Measurements from ENCODE around the gene SKI.
A peak's percentile ranks its signal among the peaks of the same experiment; 100 is the strongest.

Gene SKI

DNA sequence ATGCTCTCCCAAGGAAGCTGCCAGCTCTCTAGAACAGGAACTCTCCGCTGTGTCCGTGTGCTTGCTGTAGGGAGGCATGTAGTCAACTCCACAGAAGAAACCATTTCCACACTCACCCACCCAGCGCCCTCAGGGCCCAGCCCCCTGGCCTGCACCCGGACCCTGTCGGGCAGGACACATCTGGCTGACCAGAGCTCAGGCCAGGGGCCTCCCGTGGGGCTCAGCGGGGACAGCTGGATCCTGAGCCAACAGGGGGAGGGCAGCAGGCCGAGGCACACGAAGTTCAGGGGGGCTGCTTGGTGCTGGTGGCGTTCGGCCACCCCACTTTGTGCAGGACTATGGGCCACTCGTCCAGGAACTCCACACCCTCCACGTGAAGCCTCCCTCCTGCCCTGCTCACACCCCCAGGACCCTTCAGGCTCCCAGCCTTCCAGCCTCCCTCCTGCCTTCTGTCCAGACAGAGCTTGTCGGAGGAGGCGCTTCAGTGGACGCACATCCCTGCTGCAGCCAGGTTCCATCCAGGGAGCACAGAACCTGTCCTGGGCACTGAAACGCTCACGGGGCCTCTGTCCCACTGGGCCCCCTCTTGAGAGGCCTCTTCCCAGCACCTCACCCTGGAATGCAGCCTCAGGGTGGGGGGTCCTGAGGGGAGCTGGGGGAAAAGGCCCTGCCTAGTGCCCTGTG lies 18.6 kb upstream of the SKI start:
- no peak for DNase-seq (ENCODE audit: low read depth in 2 of 2)

DNA sequence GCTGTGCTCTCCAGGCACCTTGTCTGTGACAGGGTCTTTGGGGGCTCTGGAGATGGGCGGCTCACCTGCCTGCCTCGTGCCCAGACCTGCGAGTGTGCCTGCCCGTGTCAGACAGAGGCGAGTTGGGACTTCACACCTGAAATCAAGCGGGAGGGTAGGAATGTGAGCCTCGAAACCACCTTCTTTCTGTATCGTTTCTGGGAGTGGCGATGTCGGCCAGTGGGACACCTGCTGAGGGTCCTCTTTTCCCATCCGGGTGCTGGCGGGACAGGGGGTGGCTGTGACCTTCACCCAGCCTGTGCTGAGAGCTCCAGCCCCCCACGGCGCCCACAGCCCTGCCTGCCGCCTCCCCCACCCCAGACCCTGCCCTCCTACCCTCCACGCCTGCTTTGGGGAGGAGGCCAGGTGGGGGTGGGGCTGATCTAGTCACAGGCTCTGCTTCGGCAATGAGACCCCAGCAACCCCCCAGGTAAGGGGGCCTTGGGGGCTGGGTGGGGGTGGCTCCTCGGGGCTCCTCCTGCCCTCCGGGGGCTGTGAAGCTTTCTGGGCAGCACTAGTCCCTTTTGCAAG lies 17.9 kb upstream of the SKI start:
- DNase-seq (ENCODE audit: low read depth in 2 of 2) = no peak

DNA sequence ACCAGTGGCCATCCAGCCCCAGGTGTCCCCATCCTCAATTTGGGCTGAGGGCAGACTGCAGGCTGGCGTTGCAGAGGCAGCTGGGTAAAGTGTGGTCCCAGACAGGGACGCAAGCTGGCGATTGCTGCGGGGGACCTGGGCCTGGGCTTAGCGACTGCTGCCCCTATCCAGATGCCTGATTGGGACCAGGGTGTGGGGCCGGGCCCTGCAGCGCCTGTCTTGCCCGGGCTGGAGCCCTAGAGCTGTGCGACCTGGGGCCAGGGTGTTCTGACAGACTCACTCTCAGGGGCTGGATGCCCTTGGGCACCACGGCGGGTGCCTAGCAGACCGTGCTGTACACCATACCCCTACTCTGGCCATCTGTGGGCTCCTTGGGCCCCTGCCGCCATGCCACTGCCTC lies 17.3 kb upstream of the SKI start:
- DNase-seq (ENCODE audit: low read depth in 2 of 2) = no peak

DNA sequence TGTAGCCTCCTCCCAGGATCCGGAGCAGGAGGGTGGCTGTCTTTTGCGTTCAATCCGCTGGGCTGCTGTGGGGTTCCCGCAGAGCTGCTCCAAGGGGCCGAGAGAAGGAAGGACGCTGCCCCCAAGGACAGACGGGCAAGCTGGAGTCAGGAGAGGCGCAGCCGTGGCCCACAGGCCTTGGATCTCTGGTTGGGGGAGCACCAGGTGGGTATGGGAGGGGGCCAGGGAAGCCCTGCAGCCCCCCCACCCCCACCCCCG lies 15.9 kb upstream of the SKI start:
- no peak for DNase-seq (ENCODE audit: low read depth in 2 of 2)

DNA sequence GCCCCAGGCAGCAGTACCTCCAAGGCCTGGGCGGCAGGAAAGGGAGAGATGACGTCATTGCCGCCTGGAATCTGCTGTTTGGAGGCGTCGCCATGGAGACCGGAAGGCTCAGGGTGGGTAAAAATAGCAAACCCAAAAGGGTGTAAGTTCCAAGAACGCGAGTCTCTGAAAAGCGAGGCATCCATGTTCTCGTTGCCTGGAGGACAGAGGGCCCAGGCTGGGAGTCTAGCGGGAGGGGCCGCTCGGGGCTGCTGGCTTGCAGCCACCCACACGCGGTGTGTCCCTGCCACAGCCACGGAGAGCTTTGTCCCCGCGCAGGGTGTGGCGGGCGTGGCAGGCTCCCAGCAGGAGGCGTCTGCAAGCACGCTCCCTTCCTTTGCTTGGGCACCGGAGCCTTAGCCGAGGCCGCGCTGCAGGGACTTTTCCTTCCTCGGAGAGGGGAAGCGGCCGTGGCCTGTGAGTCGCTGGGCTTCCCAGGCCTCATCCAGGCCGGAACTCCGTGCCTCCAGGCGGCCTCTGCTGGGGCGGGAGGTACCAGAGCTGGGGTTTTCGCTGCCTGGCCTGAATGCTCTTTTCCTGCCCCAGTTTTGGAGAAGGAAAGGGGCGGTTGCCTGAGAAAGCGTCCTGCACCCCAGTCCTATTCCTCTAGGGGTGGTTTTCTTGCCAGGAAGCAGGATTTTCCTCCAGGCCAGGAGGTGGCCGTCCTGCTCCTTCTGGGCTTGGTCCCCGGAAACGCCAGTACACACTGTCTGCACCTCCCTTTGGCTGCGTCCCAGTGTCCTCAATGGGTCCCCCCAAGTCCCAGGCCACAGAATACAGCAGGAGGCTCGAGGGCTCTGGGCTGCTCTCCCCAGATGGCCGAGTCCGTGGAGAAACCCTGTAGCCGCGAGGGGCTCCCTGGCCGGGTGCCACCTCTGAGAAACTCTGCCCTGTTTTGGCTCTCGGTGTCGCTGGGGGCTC lies 15.3 kb upstream of the SKI start:
- no peak for DNase-seq (ENCODE audit: low read depth in 2 of 2)

DNA sequence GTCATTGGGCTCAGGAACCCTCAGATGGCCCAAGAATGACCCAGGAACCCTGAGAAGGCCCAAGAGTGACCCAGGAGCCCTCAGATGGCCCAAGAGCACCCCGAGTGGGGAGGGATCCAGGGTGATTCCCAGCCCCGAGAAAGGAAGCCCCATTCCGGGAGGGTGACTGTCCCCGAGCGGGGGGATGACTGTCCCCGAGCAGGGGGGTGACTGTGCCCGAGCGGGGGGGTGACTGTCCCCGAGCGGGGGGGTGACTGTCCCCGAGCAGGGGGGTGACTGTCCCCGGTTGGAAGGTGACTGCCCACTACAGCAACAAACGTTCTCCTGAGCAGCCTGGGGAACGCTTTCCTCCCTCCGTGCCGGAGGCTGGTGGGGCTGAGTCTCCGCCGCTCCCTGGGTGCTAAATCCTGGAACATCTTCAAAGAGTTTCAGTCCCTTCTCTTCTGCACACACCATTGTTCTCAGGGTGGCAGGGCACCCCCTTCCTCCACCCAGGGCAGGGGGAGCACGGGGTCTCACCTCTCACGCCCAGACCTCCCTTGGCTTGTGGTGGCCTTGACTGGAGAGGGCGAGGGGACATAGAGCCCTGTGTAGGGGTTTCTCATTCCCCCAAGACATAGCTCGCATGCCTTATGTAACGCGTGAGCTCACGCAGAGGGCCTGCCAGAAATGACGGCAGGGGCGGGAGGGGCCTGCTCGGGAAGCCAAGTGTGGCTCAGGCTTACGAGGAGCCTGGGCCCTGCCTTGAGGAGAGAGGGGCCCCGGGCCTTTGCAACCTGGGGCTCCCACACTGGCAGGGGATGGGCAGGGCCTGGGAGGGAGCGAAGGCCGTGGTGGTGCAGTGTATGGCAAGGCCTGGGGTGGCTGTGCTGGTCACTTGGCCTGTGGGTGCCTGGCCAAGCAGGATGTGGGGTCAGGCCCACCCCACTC lies 14.3 kb upstream of the SKI start:
- no peak for DNase-seq (ENCODE audit: low read depth in 2 of 2)

DNA sequence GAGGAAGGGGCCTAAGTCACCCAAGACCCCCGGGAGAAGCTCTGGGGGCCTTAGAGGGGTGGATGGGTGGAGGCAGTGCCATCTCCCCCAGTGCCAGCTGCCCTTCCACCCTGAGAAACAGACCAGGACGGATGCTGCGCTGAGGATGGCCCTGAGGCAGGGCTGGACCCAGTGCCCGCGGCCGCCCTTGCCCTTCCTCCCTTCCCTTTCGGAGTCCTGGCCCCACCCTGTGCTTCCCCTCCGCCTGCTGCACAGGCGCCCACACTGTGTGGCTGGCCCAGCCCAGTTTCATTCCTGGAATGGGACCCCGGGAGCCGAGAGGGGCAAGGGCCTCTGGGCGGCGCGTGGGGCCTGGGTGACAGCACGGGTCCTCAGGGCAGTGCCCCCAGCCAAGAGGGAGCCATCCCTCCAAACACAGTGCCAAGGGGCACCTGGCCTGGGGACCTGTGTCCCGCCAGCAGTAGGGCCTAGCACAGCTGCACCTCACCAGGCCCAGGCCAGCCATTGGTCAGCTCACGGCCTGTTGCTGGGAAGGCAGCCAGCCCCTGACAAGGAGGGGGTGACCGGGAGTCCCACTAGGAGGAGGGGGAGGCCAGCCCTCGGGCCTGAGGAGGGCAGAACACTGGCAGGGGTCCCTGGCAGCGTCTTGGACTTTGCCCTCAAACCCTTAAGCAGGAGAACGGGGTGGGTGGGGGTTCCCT lies 13.4 kb upstream of the SKI start:
- DNase-seq (ENCODE audit: low read depth in 2 of 2) = no peak

DNA sequence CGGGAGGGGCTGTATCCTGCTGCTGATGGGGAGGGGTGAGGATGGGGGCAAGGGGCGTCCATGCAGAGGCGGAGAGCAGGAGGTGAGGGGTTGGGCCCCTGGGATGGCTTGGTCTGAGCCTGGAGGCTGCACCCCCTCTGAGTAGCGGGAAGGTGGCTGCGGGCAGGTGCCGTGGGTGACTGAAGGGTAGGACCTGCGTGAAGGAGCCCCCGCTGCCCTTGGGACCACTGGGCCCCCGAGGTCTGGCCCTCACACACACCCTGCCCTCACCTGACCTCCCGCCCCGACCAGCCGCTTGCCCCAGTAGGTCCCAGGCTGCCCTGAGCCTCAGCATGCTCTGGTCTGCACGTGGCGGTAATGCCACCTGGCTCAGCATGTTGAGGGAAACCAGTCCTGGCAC lies 12.8 kb upstream of the SKI start:
- no peak for DNase-seq (ENCODE audit: low read depth in 2 of 2)

DNA sequence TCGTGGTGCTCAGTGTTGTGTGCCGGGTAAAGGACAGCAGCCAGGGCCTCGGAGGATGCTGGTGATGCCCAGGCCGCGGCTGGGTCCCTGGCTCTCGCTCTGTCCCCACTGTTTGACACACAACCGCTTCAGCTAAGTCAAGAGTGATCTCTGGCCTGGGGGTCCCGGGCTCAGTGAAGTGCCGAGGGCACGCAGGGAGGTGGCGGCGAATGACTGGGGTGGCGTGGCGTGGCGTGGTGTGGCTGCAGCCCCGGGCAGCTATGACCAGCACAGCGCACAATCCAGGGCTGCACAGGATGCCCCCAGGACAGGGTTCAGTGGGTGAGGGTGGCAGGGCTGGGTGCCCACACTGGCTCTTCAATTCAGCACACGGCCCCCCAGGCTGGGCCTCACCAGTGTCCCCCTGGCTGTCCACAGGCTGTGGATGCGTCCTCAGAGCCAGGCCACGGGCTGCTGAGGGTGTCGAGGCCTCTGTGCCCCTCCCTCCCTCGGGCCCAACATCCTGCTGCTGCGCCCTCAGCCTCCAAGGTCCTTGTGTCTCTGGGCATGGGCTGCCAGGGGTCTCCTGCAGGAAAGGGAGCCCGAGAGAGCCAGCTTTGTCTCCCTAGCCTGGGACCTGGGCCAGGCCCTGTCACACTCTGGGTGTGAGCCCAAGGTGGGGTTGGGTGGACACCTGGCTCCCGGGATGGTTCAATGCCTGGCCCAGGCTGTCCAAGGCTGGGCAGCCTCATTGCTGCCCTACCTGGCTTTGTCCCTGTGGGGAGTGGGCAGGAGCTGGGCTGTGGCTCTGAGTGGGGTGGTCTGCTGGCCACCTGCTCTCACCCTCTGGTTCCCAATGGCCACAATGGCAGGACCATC lies 12.0 kb upstream of the SKI start:
- no peak for DNase-seq (ENCODE audit: low read depth in 2 of 2)

DNA sequence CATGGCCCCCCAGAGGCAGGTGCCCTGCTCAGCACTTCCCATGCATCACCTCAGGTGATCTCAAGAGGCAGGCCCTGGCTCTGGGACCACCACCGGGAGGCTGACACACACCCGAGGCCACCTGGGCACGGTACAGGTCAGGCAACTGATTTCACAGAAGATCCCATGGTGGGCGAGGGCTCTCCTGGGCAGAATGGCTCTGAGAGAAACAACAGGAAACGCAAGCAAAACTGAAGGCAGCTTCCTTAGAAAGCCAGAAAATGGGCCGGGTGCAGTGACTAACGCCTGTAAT lies 11.4 kb upstream of the SKI start:
- no peak for DNase-seq (ENCODE audit: low read depth in 2 of 2)

DNA sequence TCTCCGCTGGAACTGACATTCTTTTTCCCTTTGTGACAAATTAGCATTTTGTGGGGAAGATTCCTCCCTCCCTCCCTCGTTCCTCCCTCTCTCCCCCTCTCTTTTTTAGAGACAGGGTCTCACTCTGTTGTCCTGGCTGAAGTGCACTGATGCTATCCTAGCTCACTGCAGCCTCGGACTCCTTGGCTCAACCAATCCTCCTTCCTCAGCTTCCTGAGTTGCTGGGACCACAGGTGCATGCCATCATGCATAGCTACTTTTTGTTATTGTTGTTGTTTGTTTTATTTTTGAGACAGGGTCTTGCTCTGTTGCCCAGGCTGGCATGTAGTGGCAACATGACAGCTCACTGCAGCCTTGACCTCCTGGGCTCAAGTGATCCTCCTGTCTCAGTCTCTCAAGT lies 6.8 kb upstream of the SKI start:
- DNase-seq (ENCODE audit: low read depth in 2 of 2) = no peak

DNA sequence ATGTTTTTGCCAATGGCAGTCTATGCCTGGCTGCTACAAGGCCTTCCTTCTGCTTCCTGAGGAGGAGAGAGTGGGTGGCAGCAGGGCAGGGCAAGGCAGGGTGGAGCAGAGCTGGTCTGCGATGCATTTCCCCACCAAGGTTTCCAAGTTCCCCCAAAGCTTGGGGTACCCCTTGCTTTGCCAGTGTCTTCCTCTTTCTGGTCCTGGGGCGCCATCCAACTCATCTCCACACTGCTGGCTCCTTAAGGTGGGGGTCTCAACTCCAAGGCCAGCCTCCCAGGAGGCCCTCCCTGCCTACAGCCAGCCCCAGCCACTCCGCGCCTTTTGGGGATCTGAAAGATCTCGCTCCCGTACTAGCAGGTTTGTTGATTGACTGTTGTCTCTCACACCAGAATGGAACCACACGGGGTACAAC lies 3.9 kb upstream of the SKI start:
- no peak for DNase-seq (ENCODE audit: low read depth in 2 of 2)

DNA sequence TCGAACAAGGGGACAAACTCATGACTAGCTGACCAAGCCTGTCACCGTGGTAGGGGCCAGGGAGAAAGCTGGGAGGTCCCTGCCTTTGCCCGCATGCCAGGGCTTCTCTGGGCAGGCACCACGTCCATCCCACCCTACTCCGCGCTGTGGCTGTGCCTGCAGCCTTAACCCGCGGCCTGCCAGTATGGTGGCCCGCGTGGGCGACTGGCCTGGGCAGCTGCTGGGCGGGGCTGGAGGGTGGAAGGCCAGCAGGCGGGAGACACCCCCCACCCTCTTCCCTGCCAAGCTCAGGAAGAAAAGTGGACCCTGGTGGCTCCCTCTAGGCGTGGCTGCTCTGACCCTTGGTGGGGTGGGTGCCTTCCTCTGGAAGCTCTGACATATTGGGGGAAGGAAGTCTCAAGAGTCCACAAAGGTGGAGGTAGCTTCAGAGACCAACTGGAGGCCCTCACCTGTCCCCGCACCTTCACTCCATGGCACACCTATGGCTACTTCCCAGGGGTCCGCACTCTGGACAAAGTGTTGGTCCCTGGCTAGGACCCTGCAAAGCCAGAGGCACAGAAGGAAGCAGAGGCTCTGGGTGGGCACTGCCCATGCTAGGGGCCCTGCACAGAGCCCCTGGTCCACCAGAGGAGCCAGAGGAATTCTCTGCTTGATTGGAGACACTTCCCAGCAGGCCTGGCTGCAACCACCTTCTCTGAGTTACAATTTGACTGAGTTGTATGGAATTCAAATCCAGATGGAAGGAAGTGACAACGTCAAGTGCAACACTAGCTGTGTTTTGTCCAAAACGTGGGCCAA lies 3.3 kb upstream of the SKI start:
- no peak for DNase-seq (ENCODE audit: low read depth in 2 of 2)

DNA sequence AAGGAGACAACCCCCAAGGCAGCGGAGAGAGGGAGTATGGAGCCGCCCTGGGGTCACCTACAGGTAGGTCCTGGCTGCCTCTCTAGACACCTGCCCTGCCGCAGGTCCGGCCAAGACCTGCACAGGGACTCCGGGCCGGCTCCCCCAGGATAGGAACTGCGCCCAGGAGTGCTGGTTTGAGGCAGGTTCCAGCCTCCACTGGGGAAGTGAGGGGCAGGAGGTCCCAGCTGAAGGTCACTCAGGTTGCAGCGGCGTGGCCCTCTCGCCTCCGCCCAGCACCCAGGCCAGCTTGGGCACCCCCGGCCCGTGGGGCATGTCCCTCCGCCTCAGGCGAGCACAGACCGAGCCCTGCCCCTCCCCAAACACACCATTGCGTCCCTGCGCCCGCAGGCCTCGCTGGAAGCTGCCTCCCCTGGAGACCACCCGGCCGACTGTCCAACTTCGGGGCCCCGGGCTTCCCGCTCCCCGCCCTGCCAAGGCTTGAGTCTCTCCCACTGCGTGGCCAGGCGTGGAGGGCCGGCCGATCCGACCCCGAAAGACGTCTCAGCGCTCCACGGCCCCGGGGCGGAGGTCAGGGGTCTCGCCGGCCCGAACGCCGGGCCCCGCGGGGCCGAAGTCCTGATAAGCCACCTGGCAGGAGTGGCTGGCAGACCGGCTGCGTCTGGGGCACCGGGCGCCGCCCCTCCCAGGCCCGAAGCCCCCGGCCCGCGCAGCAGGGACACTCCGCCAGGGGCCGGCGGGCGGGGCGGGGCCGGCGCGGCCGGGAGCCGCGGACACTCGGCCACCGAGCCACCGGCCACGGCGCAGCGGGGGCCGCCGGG lies 1.4 kb upstream of the SKI start:
- DNase-seq (ENCODE audit: low read depth in 2 of 2) = no peak

DNA sequence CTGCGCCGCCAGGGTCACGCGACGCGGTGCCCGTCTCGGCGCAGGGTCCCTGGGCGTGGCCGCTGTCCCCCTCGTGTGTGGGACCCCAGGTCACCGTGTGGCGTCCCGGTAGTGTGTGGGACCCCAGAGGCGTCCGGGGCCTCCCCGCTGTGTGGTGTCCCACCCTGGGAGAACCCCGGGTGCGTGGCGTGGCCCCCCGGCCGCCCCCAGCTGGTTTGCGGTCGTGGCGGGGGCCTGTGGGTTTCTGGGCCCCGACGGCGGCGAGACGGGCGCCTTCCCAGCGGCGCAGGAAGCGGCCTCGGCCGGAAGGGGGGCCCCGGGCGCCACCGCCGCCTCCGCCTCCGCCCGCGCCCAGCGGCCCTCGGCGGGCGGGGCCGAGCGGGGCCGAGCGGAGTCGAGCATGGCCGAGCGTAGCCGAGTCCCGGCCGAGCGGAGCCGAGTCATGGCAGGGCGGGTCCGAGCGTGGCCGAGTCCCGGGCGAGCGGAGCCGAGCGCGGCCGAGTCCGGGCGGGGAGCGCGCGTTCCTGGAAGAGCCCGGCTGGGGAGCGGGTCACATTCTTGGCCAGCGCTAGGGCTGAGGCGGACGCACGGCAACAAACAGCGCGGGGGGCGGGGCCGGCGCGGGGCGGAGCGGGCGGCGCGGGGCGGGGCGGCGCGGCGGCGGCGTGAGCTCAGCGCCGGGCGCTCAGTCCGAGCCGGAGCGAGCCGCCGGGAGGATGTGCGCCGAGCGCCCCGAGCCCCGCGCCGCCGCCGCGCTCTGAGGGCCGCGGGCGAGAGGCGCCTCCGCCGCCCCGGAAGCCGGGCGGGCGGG lies 568 bp upstream of the SKI start:
- peak; percentile 78 to 88 for DNase-seq (ENCODE audit: low read depth in 2 of 2)

DNA sequence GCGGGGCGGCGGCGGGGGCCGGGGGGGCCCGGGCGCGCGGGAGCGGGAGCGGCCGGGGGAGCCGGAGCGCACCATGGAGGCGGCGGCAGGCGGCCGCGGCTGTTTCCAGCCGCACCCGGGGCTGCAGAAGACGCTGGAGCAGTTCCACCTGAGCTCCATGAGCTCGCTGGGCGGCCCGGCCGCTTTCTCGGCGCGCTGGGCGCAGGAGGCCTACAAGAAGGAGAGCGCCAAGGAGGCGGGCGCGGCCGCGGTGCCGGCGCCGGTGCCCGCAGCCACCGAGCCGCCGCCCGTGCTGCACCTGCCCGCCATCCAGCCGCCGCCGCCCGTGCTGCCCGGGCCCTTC lies 546 bp downstream of the SKI start:
- no peak for DNase-seq (ENCODE audit: low read depth in 2 of 2)

DNA sequence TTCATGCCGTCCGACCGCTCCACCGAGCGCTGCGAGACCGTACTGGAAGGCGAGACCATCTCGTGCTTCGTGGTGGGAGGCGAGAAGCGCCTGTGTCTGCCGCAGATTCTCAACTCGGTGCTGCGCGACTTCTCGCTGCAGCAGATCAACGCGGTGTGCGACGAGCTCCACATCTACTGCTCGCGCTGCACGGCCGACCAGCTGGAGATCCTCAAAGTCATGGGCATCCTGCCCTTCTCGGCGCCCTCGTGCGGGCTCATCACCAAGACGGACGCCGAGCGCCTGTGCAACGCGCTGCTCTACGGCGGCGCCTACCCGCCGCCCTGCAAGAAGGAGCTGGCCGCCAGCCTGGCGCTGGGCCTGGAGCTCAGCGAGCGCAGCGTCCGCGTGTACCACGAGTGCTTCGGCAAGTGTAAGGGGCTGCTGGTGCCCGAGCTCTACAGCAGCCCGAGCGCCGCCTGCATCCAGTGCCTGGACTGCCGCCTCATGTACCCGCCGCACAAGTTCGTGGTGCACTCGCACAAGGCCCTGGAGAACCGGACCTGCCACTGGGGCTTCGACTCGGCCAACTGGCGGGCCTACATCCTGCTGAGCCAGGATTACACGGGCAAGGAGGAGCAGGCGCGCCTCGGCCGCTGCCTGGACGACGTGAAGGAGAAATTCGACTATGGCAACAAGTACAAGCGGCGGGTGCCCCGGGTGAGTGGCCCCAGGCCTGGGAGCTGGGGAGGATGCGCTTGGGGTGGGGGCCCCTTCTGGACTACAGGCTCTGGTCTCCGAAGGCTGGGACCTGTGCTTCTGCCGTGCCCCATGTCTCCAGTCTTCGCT lies 1.1 kb downstream of the SKI start:
- no peak for DNase-seq (ENCODE audit: low read depth in 2 of 2)

All from stimulated activated CD8-positive, alpha-beta memory T cell treated with anti-CD3 and anti-CD28 coated beads, Interleukin-15, amount 100 ng/mL, for 4 hours (primary cell).